ENCODE results near the gene ASPG.
A peak's percentile ranks its signal among the peaks of the same experiment; 100 is the strongest.

Gene ASPG

GRCh38 chr14:104136472-104137296, 51.2 kb downstream of the ASPG start:
- DNase-seq (ENCODE audit: low spot score) = no peak

- peak; percentile 72 for DNase-seq (ENCODE audit: low spot score)
Observed at GRCh38 chr14:104137297-104138097, 52.0 kb downstream of the ASPG start.

GRCh38 chr14:104138098-104138717, 52.7 kb downstream of the ASPG start, which contains the start of gene KIF26A:
Gene KIF26A (plus strand): TSS chr14:104138587. CDS start chr14:104138723, 136 bp downstream.
- DNase-seq (ENCODE audit: low spot score) = no peak

- DNase-seq (ENCODE audit: low spot score) = no peak
Observed at GRCh38 chr14:104138718-104139459, 53.4 kb downstream of the ASPG start.

GRCh38 chr14:104139460-104140212, 54.1 kb downstream of the ASPG start:
- DNase-seq (ENCODE audit: low spot score) = no peak

- no peak for DNase-seq (ENCODE audit: low spot score)
Observed at GRCh38 chr14:104140213-104140462, 54.6 kb downstream of the ASPG start.

GRCh38 chr14:104140463-104141331, 55.2 kb downstream of the ASPG start:
- no peak for DNase-seq (ENCODE audit: low spot score)

GRCh38 chr14:104141621-104142091, 56.2 kb downstream of the ASPG start:
- no peak for DNase-seq (ENCODE audit: low spot score)

- no peak for DNase-seq (ENCODE audit: low spot score)
Observed at GRCh38 chr14:104142136-104142945, 56.8 kb downstream of the ASPG start.

- no peak for DNase-seq (ENCODE audit: low spot score)
Observed at GRCh38 chr14:104142946-104143470, 57.5 kb downstream of the ASPG start.

- DNase-seq (ENCODE audit: low spot score) = no peak
Observed at GRCh38 chr14:104143521-104144452, 58.3 kb downstream of the ASPG start.

GRCh38 chr14:104144453-104144790, 58.9 kb downstream of the ASPG start:
- DNase-seq (ENCODE audit: low spot score) = no peak

GRCh38 chr14:104144911-104145825, 59.7 kb downstream of the ASPG start:
- no peak for DNase-seq (ENCODE audit: low spot score)

GRCh38 chr14:104145826-104146601, 60.5 kb downstream of the ASPG start:
- DNase-seq (ENCODE audit: low spot score) = no peak

- DNase-seq (ENCODE audit: low spot score) = no peak
Observed at GRCh38 chr14:104146651-104147345, 61.3 kb downstream of the ASPG start.
